ENCODE data around the gene OR51B6.
"Not testable (repeated sequence)": the region's sequence is repeated elsewhere in the genome, so short reads cannot be mapped to it uniquely, and the experiment has no call there.

Gene OR51B6

DNA sequence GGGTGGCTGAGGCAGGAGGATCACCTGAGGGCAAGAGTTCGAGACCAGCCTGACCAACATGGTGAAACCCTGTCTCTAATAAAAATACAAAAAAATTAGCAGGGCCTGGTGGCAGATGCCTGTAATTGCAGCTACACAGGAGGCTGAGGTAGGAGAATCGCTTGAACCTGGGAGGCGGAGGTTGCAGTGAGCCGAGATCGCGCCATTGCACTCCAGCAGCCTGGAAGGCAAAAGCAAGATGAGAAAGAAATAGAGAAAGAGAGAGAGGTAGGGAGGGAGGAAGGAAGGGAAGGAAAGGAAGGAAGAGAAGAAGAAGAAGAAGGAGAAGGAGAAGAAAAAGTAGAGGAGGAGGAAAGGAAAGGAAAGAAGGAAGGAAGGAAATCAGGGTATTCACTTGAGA is 15.1 kb downstream of the OR51B6 start:
- not testable (repeated sequence) for DNase-seq

DNA sequence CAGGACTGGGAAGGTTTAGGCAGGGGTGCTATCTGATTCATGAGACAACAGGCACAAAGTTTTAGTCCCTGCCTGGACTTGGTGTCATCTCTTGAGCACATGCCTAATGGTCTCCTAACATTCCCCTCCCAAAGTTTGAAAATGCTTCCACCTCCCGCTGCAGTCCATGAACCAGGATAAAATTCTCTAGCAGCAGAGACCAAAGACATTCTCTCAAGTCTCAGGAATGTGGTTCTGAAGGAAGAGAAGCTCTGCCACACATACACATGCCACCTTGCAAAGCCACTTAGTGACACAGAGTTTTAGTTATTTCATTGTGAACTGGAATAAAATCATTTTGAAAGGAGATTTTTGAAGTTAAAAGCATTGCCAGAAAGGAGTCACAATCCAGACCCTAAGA is 15.5 kb downstream of the OR51B6 start:
- no peak for DNase-seq

DNA sequence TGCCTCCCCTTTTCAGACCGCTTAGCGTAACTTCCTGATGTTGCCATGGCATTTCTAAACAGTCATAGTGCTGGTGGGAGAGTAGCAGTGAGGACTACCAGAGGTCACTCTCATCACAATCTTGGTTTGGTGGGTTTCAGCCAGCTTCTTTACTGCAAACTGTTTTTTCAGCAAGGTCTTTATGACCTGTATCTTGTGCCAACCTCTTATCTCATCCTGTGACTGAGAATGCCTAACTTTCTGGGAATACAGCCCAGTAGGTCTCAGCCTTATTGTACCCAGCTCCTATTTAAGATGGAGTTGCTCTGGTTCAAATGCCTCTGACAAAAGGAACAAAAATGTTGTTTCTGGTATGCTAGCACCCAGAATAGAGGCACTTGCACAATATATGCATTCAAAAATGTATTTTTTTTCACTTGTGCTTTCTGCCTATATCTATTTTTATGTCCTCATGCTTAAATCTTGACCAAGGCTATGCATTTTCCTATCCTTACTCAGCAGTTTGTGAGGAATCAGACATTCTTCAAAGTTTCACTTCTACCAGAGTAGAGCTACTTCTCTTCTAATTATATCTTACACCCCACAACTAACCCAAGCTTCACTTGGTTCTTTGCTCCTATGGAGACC is 16.3 kb downstream of the OR51B6 start:
- DNase-seq = no peak

DNA sequence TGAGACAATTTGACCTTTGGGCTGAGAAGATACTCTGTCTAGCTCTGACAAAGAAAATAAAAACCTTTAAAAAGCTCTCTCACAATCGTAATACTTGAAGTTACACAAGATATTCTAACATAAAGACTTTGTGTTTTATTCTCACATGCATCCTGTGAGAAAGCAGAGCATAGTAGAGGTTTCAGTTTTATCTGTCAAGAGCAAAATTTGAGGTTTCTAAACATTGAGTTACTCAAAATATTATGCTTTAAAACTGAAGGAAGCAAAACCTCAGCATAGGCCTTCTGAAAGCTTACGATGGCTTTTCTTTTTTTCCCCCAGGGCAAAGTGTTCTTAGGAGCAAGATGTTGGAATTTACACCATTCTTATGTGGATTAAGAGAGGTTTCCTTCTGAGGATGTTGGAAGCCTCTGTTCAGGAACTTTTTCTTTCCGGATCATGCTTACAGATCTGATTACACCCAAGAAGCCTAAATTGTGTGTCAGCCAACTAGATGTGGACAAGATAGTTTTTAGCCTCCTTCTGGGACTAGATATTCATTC is 17.3 kb downstream of the OR51B6 start:
- DNase-seq = no peak

DNA sequence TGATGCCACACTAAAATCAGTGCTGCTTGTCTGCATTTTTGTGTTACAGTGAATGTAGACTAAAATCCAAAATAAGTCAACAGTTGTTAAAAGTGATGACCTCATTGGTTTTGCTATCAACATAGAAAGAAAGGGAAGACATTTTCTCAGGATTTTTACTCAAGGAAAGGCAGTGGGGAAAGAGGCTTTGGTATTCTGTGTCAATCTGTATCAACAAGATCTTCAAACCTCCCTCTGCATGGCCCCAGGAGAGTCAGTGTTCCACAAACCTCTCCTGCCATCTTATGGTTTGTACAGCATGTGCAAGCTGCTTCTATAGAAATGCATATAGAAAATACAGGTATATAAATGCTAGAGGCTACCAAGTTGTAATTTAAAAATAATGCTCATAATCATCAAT is 18.5 kb downstream of the OR51B6 start:
- DNase-seq = no peak

DNA sequence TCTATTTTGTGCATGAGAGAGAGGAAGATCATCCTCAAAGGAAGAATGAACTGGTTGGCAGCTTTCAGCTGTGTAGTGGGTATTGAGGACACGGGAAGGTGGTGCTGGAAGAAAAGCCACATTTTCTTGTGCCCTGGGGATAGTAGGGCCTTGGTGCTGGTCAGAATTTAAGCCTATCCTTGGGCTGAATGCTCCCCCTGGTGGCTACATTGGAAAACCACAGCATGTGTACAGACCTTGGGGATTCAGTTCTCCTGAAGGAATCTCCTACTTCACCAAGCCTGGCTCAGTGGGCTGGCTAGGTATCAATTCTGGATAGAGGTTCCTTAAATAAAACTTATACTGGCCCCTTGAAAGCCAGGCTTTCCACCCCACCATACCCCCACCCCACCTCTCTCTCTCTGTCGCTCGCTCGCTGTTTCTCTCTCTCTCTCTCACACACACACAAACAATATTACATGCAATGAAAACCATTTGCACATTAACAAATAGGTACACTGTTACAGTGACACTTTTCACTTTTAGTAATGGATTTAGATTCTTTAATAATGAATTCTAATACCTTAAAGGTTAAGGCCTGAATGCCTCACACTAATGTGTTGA is 29.5 kb downstream of the OR51B6 start:
- DNase-seq = peak in 1 of 5 experiments; percentile 27

DNA sequence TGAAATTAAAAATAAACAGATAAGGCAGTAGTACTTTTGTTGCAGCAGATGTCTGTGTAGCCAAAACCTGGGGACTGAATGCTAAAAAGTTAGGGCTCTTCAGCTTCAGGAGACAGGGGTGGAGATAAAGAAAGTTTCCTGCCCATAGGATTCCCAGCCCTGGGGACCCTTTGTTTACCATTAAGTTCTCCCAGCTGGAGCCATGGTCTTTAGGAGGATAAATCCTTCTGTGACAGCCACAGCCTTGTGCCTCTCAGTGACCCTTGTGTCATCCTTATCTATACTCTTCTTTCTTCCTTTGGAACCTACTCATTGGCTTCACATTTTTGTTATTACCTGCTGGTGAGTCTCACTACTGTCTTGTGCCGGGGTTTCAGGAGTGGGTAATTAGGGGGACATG is 32.3 kb downstream of the OR51B6 start, which contains the start of gene OR51M1:
OR51M1 (plus strand) TSS at position 237 of the 400 bp plus-strand sequence. CDS start 5,587 bp downstream, outside the sequence.
- no peak for DNase-seq

DNA sequence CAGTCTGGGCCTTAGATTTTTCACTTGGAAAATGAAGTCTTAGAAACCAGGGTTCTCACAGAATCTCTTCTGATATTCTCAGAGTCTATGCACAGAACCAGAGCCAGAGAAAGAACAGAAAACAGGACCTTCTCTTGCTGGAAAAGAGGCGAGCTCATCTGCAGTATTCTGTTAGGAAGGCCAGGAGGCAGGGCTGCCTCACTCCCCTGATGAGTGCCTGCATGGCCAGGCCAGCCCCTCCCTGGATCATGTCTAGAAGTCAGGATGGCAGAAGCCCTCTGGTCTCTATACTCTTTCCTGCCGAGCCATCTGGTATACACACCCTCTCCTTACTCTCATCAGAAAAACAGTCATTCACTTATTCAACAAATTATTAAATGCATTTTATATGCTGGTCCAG is 33.0 kb downstream of the OR51B6 start:
- no peak for DNase-seq

DNA sequence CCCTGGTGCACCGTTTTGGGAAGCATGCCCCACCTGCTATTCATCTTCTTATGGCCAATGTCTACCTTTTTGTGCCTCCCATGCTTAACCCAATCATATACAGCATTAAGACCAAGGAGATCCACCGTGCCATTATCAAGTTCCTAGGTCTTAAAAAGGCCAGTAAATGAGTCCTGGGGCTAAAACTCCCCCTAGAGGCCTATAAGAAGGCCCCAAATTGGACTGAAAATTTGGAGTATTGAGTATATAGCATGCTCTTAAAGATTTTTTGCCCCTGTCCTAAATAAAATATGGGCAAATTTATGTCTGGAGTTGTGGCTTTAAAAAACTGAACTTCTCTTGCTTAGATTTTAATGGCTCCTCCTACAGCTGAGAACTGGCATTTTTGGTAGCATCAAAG is 38.9 kb downstream of the OR51B6 start:
- no peak for DNase-seq

DNA sequence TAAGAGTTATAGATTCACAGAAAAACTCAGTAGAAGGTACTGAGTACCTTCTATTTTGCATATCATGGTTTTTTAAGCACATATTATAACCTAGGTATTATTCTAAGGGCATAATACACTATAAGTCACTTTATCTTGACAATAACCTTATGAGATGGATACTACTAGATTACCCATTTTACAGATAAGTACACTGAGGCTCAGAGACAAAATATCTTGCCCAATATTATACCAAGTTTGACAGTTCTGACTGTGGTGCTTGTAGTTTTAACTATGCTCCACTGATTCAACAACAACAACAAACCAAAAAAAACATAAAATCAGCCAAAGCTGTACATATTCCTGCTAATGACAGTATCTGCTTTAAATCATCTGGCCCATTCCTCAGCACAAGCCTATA is 42.8 kb downstream of the OR51B6 start:
- no peak for DNase-seq

DNA sequence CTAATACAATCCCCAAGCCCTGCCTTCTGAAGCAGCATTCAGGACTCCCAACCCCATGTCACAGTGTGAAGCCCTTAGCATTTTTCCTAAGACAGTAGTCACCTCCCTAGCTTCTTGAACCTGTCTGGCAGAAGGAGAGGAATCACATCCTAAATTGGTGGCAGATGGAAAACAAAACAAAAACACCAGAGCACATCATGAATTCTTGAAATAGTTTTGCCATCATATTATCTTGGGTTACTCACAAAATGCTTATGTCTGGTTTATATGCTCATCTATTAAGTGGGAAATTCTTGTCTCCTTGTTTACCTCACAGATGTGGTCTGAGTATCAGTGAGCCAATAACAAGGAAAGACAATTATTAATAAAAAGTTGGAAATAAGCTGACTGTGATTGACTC is 47.6 kb downstream of the OR51B6 start:
- DNase-seq = no peak
